ENCODE measurements around the gene L3MBTL2.

The L3MBTL2 gene

DNA sequence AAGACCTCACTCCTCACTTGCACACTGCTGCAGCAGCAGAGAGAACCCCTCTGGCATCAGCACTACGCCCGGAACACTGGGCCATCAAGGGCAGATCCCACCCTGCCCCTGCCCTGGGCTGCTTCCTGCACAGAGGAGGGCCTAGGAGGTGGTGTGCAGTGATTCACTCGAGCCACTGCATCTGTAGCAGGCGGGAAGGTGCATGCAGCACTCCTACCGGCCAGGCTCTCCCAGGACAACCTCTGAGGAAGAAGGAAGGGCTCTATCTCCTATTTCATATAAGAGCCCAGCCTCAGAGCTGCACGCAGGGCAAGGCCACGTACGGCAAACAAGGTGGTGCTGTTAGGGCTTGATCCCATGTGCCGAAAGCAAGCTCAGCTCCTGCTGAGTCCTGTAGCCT lies 66.7 kb downstream of the L3MBTL2 start:
- no peak overlapping the region for H3K4me3 ChIP-seq (ENCODE audit: low read depth, low read length)
- TF ChIP-seq, protein P1, sequence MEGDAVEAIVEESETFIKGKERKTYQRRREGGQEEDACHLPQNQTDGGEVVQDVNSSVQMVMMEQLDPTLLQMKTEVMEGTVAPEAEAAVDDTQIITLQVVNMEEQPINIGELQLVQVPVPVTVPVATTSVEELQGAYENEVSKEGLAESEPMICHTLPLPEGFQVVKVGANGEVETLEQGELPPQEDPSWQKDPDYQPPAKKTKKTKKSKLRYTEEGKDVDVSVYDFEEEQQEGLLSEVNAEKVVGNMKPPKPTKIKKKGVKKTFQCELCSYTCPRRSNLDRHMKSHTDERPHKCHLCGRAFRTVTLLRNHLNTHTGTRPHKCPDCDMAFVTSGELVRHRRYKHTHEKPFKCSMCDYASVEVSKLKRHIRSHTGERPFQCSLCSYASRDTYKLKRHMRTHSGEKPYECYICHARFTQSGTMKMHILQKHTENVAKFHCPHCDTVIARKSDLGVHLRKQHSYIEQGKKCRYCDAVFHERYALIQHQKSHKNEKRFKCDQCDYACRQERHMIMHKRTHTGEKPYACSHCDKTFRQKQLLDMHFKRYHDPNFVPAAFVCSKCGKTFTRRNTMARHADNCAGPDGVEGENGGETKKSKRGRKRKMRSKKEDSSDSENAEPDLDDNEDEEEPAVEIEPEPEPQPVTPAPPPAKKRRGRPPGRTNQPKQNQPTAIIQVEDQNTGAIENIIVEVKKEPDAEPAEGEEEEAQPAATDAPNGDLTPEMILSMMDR (IDR thresholded peaks at IDR 0.05; ENCODE audit: insufficient read depth, low read length, missing control alignments) = no peak
- DNase-seq (ENCODE audit: low read depth, low spot score) = no peak
- CTCF ChIA-PET = interaction anchor here (0.9 to 2.0 kb wide), 2 partner anchors 10 to 28 kb away, joined by 3 to 8 read pairs; no protein-coding TSS in a partner anchor
- POLR2A ChIA-PET = no interaction called here

DNA sequence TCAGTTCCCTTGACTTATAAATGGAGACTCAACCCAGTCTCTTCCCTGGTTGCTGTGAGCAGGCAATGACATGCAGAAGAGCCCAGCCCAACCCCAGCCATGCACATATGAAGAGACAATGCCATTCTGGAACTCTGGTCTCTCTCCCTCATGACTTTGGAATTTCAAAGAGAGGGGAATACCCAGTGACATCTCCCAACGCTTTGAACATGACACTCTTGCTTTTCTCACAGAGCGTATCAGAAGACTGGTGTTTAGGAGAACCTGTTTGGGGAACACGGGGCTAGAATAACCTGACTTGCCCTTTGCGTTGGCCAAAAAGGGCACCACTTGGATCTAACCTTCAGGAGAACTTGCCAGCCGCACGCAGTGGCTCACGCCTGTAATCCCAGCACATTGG lies 68.0 kb downstream of the L3MBTL2 start:
- TF ChIP-seq, protein P1 (IDR thresholded peaks at IDR 0.05; ENCODE audit: insufficient read depth, low read length, missing control alignments) = no peak
- DNase-seq (ENCODE audit: low read depth, low spot score) = no peak
- H3K4me3 ChIP-seq (ENCODE audit: low read depth, low read length) = no peak overlapping the region
- ChIA-PET CTCF (no interaction called here), POLR2A (no interaction called here)

DNA sequence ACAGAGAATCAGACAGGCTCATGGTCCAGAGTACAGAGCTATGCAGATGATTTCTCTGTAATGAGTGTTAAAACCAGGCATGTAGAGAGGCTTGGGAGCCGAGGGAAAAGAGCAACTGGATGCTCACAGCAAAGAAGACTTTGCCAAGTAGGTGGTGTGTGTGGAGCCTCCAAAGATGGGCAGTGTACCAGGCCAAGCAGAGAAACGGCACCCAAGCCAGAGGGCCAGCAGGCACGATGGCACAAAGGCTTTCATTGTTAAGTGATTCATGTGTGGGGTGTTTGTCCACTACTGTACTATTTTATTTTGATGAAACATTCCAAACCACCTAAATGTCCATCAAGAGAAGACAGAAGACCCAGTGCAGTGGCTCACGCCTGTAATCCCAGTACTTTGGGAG lies 69.7 kb downstream of the L3MBTL2 start:
- no peak for DNase-seq (ENCODE audit: low read depth, low spot score)
- ChIA-PET CTCF (interaction anchor here (1.5 kb wide), 1 partner anchor 10 kb away, joined by 4 read pairs; no protein-coding TSS in a partner anchor), POLR2A (no interaction called here)
- no peak overlapping the region for H3K4me3 ChIP-seq (ENCODE audit: low read depth, low read length)
- TF ChIP-seq, protein P1 (IDR thresholded peaks at IDR 0.05; ENCODE audit: insufficient read depth, low read length, missing control alignments) = no peak

DNA sequence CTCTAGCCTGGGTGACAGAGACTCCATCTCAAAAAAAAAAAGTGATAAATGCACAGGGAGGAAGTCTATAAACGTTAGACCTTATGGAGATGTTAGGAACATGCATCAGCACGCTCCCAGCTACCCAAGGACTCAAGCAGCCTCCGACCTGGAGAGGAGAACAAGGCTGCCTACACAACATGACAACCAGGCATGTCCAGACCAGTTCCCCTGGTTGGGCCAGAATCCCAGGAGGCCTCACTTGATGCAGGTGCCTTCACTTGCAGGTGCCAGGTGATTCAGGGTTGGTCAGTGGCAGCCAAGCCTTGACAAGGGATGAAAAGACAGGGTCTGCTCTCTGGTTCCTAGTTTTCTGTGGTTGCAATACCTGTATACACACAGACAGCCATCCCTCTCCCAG lies 75.0 kb downstream of the L3MBTL2 start:
- H3K4me3 ChIP-seq (ENCODE audit: low read depth, low read length) = no peak overlapping the region
- ChIA-PET CTCF (interaction anchor here (1.3 to 1.4 kb wide), 2 partner anchors 16 to 124 kb away, joined by 3 to 4 read pairs; no protein-coding TSS in a partner anchor), POLR2A (interaction anchor here (0.6 kb wide), 1 partner anchor 72 kb away, joined by 3 read pairs; no protein-coding TSS in a partner anchor)
- TF ChIP-seq, protein P1 (IDR thresholded peaks at IDR 0.05; ENCODE audit: insufficient read depth, low read length, missing control alignments) = no peak
- no peak for DNase-seq (ENCODE audit: low read depth, low spot score)

DNA sequence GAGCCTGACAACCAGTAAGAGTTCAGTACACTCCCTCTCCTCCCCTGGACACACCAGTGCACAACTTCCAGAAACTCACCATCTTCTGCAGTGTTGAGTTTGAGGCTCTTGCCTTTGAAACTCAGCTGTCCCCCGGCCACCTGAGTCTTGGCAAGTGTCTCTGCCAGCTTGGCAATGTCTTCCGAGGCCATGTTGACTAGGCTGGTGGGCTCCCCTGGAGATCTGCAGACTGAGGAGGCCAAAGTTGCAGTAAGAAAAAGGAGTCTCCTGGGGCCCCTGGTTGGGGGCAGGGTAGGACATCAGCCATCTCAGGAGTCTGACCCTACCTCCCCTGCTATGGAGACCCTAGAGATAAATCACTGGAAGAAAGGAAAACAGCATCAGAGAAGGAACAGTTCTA lies 75.7 kb downstream of the L3MBTL2 start:
- ChIA-PET POLR2A (interaction anchor here (0.5 kb wide), 1 partner anchor 37 kb away, joined by 4 read pairs; no protein-coding TSS in a partner anchor), CTCF (interaction anchor here (1.0 to 1.6 kb wide), 5 partner anchors 10 to 358 kb away, joined by 3 to 8 read pairs (median 4); no protein-coding TSS in a partner anchor)
- TF ChIP-seq, protein P1 (IDR thresholded peaks at IDR 0.05; ENCODE audit: insufficient read depth, low read length, missing control alignments) = no peak
- H3K4me3 ChIP-seq (ENCODE audit: low read depth, low read length) = no peak overlapping the region
- no peak for DNase-seq (ENCODE audit: low read depth, low spot score)
